ENCODE data around the gene ESRRB.
"Not testable (repeated sequence)": the region's sequence is repeated elsewhere in the genome, so short reads cannot be mapped to it uniquely, and the experiment has no call there.

ESRRB gene

DNA sequence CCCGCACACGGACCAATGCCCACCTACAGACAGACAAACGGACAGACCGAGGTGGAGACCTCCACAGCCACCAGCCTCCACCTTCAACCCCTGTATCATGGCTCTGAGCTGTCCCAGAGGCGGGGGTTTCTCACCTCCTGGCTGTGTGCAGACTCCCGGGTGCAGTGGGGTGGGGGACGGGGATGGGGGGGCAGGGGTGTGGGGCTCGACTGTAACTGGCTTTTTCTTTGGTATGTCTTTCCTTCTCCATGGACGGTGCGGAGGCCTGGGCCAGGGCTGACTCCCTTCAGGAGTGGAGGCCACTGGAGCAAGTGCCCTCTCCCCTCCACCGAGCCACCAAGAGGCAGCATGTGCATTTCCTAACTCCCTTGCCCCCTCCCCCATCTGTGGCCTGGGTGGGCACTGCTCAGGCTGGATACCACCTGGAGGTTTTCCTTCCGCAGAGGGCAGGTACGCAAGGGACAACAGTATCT is 122.6 kb downstream of the ESRRB start:
- no peak for FAIRE-seq

DNA sequence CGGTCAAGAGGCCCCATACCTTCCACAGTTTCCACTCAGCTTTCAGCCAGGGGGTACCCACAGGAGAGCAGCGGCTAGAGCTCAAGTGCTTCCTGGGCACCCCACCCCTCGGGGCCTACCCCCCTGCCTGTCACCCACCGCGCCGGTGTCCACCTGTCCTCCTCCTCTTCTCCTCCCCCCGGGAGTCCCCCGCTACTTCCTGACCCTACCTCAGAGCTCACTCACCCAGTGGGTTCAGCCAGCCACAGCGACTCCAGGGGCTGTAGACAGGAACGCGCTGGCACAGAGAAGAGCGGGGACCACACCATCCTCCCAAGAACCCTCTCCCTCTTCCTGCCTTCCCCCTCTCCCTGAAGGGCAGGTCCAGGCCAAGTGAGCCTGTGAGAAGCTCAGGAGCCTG is 123.0 kb downstream of the ESRRB start:
- FAIRE-seq, result no peak

DNA sequence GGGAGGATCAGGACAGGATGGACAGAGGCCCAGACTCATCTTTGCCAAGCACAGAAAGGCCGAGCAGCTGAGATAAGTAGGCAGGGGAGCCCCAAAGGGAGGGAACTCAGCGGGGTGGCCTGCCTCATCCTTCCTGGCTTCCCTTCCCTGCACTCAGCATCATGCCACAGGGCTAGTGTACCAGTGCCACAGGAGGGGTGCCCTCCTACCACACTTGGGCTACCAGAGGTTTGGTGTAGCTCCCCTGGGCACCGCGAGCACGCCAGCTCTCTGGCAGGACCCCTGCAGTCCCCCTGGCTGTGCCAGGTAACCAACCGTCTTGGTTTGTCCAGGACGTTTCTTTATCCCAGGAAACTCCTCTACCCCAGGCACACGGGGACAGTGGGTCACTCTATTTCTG is 123.5 kb downstream of the ESRRB start:
- no peak for FAIRE-seq

DNA sequence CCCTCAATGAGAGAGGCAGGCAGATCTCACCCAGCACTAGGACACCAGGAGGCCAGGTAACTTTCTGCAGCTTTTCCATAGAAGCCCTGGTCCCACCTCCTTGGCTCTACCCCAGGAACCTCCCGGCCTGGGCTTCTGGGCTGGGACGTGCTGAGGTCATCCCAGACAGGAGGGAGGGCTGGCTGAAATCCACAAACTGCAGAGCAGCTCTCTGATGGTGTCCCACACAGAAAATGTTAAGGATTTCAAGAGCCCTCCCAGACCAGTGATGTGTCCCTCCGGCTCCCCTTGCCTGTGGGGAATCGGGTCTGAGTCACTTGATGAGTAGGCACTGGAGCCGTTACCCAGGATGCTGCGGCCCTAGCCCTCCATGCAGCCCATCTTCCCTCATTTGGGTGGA is 124.1 kb downstream of the ESRRB start:
- no peak for FAIRE-seq

DNA sequence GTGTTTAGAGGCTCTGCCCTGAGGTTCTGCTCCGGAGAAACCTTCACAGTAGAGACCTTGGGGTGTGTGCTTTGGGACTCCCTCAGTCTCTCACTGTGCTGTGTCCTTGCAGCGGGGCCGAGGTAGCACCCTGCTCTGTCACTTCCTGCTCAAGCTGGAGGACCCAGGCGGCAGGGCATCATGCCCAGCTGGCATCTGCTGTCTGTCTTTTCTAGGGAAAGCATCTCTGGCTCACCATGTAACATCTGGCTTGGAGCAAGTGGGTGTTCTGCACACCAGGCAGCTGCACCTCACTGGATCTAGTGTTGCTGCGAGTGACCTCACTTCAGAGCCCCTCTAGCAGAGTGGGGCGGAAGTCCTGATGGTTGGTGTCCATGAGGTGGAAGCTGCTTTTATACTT is 124.5 kb downstream of the ESRRB start:
- FAIRE-seq, result no peak

DNA sequence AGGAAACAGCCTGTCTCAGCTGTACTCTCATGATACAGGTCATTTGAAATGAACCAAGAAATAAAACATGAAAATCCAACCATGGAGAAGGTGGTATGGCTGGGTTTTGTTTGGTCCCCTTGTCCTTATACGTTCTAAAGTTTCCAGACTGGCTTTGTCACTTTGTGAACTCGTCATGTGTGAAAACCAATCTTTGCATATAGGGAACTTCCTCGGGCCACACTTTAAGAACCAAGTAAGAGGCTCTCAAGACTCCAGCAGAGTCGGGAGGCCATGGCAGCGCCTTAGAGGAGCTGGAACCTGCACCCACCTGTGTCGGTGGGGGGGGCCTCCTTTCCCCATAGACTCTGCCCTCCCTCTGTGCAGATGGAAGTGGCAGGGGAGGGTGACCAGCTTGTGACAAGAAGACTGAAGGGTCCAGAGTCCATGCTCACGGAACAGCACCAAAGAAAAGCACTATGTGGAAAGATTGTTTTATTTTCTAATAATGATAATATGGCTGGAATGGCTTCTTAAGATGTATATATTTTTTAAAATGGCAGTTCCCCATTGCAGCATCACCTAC is 125.3 kb downstream of the ESRRB start:
- FAIRE-seq, result no peak

DNA sequence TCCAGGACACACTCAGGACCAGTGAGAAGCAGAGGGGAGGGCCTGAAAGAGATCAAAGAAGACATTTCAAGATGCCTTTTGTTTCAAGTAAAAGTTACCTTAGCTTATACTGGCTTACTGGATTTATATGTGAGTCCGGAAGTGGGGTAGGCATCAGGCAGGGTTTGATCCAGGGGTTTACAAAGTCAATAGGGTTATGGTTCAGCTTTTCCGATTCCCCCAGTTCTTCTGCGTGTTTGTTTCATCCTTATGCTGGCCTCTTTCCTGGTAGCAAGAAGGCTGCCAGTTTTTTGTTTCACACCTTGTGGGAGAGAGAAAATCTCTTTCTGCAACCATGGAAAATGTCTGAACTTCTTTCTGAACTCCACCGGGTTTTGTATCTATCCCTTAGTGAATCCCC is 126.3 kb downstream of the ESRRB start:
- no peak for FAIRE-seq

DNA sequence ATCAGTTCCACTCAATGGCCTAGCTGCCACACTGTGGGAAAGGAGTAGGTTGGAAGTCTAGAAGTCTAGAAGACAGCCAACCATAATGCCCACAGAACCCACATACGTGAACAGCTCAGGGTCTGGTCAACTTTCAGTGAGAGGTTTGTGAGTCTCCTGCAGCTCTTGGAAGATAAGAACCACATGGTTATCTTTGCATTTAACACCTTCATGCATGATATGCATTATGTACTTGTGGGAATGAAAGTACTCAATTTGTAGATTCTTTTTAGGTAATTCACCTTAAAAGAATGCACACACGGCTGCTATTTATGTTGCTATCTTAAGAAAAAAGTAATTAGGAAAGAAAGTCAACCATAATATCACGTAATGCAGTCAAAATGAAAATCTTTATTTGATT is 126.7 kb downstream of the ESRRB start:
- FAIRE-seq, result no peak

DNA sequence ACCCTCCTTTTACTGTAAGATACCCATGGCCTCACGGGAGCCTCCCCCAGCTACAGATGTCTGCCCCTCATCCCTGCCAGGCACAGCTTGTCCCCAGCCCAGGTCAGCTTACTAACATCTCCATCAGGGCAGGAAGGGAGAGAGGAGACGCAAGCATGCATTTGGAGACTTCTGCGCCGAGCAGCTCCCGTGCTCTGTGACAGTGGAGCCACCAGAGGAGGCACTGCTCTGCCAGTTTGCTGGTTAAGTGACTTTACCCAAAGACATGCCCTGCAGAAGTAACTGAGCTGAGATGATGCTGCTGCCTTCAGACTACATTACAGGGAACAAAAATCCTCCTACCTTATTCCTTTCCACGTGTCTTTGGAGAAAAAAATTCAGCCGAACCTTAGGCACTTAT is 133.4 kb downstream of the ESRRB start:
- FAIRE-seq, result no peak

DNA sequence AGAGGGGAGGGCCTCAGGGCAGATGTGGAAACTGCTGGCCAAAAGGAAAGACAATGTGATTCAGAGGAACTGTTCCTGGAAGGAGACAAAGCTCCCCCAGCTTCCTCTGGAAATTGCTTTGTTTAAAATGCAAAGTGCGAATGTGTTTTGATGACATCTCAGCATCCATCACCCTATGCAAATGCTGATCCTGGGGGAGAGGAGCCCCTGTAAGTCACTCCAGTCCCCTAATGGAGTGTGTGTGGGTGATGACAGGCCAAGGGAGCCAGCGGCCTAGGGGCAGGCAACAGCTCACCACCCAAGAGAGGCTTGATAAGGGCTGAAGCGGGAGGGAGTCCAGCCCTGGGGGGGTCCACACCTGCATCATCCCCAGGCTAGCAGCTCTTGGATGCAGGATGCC is 134.2 kb downstream of the ESRRB start:
- FAIRE-seq, result no peak

DNA sequence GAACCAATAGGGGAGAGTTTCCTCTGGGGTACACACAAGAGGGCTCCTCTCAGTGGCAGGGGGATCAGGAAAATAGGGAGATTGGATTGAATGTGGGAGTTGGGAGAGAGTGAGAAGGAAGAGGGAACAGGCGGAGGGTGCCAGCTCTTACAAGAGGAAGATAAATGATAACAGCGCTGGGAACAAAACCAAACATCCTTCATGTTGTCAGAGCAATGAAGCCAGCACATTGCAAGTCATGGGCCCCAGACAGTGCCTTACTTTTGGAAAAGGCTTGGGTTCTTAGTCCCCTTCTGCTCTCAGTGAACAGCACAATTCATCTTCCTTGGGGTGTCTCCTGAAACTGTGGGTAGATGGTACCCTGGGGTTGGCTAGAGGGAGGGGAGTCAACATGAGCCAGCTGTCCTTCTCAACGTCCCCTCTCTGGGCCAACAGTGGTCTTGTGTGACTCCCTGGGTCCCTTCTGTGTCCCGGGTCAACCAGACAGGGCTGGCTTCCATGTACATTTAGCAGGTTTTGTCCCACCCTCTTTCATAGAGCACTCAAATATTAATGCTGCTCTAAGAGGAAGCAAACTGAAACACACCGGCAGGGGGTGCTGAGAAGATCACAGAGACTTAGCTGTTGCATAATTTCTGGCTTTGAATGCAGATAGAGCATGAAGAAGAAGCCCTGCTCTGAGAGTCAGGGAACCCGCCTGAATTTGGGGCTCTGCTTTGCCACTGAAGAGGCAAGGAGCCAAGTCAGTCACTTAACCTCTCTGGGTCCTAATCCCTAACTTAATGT is 138.5 kb downstream of the ESRRB start:
- no peak for FAIRE-seq

DNA sequence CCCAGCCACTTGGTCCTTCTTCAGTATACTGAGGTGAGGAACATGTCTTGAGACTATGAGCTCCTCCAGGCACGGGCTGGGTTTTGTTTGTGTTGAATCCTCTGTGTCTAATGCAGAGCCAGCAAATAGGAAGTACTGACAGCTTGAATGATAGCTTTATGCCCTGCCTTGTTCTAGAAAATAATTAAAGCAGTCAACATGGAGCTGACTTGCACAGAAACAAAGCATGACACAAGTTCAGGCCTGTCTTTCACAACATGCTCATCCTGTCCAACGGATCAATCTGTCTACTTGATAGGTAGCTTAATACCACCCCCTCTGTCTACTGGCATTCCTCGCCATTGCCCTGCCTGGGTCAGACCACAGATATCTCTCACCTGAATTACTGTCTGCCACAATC is 140.9 kb downstream of the ESRRB start:
- no peak for FAIRE-seq

DNA sequence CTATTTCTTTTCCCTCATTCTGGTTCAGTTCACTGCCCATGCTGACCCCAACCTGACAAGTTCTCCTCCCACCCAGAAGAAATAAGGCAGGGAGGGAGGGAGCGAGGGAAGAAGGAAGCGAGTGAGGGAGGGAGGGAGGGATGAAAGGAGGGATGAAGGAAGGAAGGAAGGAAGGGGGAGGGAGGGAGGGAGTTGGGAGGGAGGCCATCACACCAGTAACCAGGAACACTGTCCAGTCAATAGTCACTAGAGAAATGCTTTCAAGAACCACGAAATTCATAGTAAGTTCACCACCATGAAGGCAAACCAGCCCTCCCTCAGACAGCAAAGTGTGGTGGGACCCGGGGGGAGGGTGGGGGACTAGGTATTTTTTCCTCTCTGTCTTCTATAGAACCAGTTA is 142.4 kb downstream of the ESRRB start:
- FAIRE-seq, result no peak

DNA sequence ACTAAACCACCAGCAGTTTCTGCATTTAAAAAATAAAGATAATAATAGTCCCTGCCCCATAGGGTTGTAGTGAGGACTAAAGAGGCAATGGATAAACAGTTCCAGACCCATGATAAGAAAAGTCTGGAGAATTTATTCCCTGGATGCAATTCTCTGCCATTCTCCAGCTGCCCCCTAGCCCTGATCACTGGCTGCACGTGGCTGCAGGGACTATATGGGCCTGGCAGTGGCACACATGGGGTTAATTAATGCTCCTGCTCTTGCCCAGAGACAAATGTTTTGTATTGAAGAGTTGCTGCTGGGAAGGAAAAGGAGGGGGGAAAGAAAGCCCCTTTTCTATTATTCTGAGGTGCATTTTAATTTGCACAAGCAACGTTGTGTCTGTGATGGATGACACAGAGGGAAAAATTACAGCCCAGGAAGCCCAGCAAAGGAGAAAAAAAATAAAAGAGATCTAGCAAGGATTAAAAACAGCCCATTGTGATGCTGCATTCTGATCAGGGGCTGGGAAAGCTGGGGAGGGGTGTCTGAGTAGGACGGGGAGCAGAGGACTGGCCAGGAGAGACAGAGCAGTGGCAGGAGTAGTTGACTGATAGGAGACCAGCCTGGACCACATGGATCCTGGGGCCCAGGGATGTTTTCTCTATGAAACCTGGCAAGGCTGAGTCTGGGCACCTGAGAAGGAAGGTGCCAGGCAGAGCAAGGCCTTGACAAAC is 149.3 kb downstream of the ESRRB start:
- FAIRE-seq, result no peak

DNA sequence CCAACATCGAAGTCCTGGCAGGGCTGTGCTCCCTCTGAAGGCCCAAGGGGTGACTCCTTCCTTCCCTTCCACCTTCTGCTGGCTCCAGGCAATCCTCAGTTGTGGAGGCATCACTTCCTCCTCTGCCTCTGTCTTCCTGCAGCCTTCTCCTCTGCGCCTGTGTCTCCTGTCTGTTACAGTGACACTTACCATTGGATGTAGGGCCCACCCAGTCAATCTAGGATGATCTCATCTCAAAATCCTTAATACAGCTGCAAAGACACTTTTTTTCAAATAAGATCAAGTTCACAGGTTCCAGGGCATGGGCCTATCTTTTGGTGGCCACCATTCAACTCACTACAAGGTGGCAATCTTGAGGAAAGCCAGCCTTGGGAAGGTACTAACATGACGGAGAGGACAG is 155.1 kb downstream of the ESRRB start:
- FAIRE-seq, result no peak

DNA sequence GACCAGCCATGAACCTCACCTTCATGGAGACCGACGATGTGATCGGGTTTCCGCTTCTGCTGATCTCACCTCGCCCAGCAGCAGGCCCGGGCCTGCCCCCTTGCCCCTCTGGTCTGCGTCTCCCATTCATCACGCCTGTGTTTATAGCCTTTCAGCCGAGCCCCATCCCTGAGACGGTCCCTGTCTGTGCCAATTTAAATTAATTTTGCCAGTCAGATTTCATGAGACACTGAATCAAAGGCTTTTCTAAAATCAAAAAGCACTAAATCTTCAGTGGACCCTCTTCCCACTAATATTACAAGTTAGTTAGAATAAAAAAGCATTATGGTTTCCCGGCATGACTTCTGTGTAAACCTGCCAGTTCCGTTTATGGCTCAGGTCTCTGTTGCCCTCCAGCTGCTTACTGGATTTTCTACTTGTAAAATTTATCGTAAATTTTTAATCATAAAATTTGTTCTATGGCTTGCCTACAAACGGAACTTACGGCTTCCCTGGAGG is 155.9 kb downstream of the ESRRB start:
- FAIRE-seq, result no peak

DNA sequence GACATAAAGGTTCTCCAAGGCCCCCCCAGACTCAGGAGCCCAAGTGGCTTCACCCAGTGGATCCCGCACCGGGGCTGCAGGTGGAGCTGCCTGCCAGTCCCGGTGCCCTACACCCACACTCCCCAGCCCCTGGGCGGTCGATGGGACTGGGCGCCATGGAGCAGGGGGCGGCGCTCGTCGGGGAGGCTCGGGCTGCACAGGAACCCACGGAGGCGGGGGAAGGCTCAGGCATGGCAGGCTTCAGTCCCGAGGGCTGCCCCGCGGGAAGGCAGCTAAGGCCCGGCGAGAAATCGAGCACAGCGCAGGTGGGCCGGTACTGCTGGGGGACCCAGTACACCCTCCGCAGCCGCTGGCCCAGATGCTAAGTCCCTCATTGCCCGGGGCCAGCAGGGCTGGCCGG is 160.7 kb downstream of the ESRRB start:
- not testable (repeated sequence) for FAIRE-seq

DNA sequence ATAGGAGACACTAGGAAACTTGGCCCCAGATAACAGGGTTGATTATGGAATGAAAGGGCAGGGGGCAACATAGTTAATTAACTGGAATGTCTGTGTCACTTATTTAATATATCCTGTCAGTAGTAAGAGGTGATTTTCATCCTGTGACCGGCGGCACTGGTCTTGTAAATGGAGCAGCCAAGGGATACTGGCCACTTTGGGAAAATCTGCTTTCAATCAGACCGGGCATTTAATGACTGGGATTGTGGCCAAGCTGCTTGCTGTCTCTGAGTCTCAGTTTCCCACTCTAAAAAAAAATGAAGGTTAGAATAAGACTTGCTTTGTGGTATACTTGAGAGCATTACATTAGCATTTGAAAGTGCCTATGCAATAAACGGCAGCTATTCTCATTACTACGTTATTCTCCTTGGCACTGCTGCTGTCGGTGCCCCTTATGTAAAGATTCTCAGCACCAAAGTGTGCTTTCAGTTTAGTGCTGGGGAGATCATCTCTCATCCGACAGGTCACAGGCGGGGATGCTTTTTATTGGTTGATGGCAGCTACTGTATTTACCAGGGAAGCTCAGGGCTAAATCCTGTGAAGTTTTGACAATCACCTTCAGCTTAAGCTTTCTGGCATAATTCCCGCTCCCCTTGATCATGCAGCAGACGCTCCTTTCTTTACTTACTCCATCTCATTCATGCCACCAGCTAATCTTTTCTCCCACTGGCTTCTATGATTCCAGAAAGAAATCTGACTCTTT is 162.1 kb downstream of the ESRRB start:
- FAIRE-seq, result no peak

DNA sequence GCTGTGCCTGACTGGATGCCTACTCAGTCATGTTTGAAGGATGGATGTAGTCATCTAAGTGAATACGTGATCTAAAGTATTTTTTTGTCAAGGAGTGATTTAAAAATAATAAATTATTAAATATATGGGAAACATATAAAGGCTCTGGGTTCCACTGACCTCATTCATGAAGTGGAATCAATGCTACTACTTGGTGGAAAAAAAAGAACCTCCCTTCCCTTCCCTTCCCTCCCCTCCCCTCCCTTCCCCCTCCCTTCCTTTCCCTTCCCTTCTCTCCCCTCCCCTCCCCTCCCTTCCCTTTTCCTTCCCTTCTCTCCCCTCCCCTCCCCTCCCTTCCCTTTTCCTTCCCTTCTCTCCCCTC is 162.7 kb downstream of the ESRRB start:
- no peak for FAIRE-seq

DNA sequence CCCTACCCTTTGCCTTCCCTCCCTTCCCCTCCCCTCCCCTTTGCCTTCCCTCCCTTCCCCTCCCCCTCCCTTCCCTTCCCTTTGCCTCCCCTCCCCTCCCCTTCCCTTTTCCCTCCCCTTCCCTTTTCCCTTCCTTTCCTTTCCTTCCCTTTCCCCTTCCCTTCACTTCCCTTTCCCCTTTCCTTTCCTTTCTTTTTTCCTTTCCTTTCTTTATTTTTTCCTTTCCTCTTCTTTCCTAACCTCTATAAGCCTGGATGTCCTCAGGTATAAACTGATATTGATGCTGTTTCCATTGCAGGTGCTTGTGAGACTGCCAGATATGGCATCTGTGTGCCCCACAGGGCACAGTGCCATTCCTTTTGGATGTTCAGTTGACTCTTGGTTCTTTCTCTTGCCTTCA is 163.2 kb downstream of the ESRRB start:
- no peak for FAIRE-seq

DNA sequence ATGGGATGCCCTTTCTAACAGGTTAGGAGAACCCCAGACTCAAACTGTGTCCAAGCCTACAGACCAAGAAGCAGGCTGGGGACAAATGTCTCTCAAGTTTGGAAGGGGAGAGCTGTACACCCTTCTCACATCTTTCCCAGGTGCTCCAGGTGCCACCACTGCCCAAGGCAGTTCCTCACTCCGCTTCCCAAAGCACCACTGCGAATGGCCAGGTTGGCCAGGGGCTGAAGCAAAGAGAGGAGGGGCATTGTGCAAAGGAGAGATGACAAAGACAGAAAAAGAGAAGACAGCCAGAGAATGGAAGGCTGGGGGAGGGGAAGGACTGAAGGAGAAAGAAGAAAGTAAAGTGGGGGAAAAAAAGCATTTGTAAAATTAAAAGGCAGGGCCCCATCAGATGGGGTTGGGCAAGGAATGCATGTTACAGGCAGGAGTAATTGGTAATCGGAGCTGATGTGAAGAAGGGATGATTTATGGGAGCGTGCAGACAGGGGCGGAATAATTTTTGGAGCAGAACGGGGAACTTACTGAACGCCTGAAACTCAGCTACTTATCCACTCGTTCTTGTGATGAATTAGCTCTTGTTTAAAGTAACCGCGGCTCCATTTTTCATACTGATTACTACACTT is 165.8 kb downstream of the ESRRB start:
- FAIRE-seq, result no peak

DNA sequence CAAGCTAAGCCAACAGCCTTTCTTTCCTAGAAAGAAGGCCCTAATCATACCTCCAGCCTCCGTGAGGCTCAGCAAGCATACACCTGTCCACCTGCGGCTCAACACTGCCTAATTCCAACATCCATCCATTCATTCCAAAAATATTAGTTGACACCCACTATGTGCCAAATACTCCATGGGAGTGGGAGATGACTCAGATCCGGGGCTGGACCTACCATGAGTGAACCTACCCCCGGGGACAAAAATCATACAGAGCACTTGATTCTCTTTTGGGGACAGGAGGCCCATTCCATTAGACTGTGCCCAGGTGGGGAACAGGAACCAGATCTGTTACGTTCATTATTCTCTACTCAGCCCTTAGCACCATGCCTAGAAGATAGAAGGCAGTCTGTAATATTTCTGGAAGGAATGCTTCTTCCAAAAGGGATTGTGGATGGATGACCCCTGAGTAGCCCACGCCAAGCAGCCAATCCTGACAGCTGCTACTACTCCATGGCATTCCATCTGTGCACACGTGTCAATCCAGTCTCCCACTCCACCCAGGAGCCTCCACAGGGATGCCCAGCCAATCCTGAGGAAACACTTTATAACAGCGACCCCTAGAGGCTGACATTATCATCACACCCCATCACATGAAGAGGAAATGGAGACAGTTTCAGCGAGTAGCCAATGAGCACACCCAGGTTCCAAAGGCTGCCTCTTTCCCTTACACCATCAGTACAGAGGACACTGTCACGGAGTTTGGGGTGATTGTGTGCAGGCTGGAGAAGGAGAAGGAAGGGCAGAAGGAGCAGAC is 170.7 kb downstream of the ESRRB start:
- no peak for FAIRE-seq
